Measurements from ENCODE around the gene C10orf90.

C10orf90 gene

GRCh38 chr10:126409821-126410220, 260.7 kb downstream of the C10orf90 start:
- no peak for DNase-seq

GRCh38 chr10:126408953-126409641, 261.4 kb downstream of the C10orf90 start:
- DNase-seq: no peak

GRCh38 chr10:126407831-126408230, 262.7 kb downstream of the C10orf90 start:
- no peak for DNase-seq

GRCh38 chr10:126405239-126405775, 265.2 kb downstream of the C10orf90 start:
- DNase-seq: no peak

GRCh38 chr10:126402721-126403695, 267.5 kb downstream of the C10orf90 start:
- no peak for DNase-seq

- no peak for DNase-seq
Measured at GRCh38 chr10:126400641-126401040, 269.9 kb downstream of the C10orf90 start.

- no peak for DNase-seq
Measured at GRCh38 chr10:126398924-126399323, 271.6 kb downstream of the C10orf90 start.

- no peak for DNase-seq
Measured at GRCh38 chr10:126398383-126398743, 272.1 kb downstream of the C10orf90 start.

- DNase-seq: no peak
Measured at GRCh38 chr10:126397640-126398382, 272.7 kb downstream of the C10orf90 start.

- no peak for DNase-seq
Measured at GRCh38 chr10:126397156-126397555, 273.3 kb downstream of the C10orf90 start.

GRCh38 chr10:126394948-126395347, 275.5 kb downstream of the C10orf90 start:
- no peak for DNase-seq

- DNase-seq: no peak
Measured at GRCh38 chr10:126393076-126393475, 277.4 kb downstream of the C10orf90 start.

- no peak for DNase-seq
Measured at GRCh38 chr10:126392469-126392868, 278.0 kb downstream of the C10orf90 start.

GRCh38 chr10:126392068-126392467, 278.4 kb downstream of the C10orf90 start:
- no peak for DNase-seq

- no peak for DNase-seq
Measured at GRCh38 chr10:126391192-126391885, 279.2 kb downstream of the C10orf90 start.

GRCh38 chr10:126390324-126390723, 280.2 kb downstream of the C10orf90 start:
- DNase-seq: no peak

- DNase-seq: no peak
Measured at GRCh38 chr10:126387931-126388911, 282.3 kb downstream of the C10orf90 start, which contains the start of gene ADAM12. TSS of gene ADAM12 (minus strand) at chr10:126388477. CDS start at chr10:126388145, 332 bp downstream.

- DNase-seq: no peak
Measured at GRCh38 chr10:126387041-126387921, 283.2 kb downstream of the C10orf90 start.

GRCh38 chr10:126384269-126384873, 286.1 kb downstream of the C10orf90 start:
- no peak for DNase-seq
